NCI-H82 (cell line): ENCODE data around the gene VLDLR.
A peak's percentile ranks its signal among the peaks of the same experiment; 100 is the strongest.

Source experiments
- DNase-seq: peaks from one replicate; lab custom pipeline; 2025; lab: John Stamatoyannopoulos, UW

The VLDLR gene

DNA sequence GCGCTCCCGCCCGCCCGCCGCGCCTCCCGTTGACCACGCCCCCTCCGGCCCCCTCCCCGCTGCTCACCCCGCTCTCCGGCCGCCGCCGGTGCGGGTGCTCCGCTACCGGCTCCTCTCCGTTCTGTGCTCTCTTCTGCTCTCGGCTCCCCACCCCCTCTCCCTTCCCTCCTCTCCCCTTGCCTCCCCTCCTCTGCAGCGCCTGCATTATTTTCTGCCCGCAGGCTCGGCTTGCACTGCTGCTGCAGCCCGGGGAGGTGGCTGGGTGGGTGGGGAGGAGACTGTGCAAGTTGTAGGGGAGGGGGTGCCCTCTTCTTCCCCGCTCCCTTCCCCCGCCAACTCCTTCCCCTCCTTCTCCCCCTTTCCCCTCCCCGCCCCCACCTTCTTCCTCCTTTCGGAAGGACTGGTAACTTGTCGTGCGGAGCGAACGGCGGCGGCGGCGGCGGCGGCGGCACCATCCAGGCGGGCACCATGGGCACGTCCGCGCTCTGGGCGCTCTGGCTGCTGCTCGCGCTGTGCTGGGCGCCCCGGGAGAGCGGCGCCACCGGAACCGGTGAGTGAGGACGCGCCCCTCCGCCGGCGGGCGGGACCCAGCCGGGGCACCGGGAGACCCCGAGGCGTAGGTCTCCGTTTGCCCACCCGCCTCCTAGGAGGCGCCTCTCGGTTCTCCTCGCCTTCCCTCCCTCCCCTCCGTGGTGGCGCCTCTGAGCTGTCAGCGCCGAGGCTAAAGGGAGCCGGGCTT, at the start of gene VLDLR:
VLDLR (plus strand) TSS at position 66 of the 739 bp plus-strand sequence; CDS start at position 469, 403 bp downstream.
- peak; percentile 76 for DNase-seq

DNA sequence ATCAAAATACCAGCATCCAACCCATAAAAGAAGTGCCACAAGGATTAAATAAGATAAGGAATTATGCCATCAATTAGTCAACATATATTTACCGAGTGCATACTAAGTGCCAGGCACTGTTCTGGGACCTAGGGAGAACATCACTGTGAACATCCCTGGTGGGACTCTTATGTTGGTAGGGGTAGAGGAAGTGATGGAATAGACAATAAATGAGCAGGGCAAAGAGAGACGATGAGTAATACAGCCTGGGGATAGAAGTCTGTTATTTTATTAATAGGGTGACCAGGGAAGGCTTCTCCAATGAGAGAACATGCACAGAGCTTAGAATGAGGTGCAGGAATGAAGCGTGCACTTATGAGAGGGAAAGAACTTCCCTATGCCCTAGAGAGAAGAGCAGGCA, 47.4 kb upstream of the VLDLR start:
- no peak for DNase-seq

DNA sequence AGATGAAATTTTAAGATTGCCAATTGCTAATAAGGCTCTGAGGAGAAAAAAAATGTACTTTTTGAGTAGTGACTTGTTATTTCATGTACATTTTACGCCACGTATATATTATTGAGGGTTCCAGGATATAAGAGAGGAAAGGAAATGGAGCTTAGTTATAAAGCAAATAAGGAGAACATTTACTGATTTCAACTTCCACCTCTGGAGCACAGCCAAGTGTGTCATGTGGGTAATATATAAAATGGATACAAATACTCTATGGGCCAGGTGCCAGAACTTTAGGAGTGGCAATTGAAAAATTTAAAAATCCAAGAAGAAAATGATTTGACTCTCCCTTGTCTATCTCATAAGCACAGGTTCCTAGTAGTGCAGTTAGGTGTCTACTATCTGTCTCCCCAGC, 45.0 kb upstream of the VLDLR start:
- DNase-seq, result no peak

DNA sequence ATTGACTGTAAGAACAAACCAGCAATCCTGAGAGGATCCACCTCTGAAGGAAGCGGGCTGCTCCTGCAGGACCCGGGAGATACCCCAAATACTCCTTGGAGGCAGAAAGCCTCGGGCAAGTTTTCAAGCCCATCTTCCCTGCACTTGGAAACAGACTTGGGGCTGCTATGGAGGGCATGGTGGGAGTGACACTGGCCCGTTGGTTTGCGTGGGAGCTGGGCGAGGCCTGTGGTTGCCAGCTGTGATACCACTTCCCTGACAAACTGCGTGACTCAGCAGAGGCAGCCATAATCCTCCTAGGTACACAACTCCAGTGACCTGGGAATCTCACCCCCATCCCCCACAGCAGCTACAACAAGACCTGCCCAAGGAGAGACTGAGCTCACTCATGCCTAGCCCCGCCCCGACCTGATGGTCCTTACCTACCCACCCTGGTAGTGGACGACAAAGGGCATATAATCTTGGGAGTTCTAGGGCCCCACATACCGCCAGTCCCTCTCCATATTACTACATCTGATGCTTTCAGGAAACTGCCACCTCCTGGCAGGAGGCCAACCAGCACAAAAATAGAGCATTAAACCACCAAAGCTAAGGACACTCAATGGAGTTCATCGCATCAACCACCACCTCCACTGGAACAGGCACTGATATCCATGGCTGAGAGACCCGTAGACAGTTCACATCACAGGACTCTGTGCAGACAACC, 38.1 kb upstream of the VLDLR start:
- no peak for DNase-seq

DNA sequence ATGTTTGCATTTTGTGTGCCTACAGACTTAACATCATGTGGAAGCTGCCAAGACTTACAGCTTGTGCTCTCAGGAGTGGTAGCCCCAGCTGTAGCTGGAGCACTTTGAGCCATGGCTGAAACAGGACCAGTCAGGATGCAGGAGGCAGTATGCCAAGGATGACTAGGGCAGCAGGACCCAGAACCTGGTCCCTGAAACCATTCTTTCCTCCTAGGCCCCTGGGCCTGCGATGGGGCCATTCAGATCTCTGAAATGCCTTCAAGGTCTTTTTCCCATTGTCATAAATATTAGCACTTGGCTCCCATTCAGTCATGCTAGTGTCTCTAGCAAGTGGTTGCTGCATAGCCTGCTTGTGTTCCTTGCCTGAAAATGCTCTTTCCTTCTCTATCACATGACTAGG, 29.6 kb upstream of the VLDLR start:
- no peak for DNase-seq

DNA sequence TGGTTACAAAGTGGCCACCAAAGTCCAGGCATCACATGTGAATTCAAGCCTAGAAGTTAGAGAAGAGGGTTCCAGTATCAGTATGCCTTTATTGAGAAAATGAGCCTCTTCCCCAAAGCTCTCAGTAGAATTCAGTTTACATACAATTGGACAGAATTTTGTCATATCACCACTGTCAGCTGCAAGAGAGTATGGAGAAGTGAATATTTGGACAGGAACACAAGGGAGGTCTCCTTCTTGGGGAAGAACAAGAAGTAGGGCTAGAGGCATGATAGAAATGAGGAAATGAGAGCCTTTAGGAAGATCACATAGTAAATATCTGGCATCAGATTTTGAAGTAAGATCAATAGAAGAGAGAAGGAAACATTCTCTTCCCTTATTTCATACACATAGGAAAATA, 27.8 kb upstream of the VLDLR start:
- no peak for DNase-seq

DNA sequence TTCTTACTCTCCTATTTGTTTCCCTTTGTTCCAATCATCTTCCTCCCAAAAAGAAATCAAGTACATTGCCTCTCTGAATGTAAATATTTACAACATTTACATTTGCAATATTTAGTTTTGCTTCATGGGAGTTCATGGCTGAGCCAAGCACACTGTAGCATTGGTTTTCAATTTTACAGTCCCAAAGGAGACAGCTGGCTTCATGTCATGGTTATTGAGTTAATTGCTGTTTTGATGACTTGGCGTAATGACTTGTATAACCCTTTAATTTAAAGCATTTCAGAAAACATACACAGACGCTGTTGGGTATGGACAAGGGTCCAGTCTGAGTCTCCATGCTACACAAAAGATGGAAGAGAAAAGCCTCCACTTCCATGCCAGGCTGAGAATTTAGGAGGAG, 25.6 kb upstream of the VLDLR start:
- DNase-seq, result peak; percentile 32

DNA sequence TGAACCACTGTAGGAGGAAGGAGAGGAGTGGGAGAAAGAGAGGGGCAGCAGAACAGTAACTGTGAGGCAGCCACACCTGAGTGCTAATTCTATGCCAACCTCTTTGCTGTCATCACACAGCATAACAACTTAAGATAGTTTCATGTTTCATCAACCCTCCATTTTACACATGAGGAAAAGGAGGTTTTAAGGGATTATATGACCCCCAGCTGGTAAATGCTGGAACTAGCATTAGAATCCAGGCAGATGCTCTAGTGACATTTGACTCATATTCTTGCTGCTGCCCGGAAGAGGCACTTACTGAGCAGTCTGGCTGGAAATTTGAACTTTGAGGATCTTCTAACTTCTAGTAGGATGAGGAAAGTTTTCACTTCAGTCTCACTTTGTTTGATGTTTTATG, 24.1 kb upstream of the VLDLR start:
- DNase-seq, result peak; percentile 35

DNA sequence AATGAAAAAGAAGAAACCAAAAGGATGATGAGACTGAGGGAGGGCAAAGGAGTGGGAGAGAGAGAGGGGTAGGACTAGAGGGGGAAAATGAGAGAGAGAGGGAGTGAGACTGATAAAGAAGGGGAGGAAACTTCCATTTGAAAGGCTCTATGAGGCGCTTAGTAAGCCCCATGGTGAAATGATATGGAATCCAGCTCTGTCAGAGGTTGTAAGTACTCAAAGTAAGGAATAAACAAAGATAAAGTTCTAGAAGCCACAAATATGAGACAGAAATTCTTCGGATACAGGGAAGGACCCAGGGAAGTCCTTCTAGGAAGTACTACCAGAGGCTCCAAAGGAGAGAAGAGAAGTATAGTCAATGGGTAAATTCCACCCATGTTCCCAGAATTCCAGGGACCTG, 21.7 kb upstream of the VLDLR start:
- no peak for DNase-seq

DNA sequence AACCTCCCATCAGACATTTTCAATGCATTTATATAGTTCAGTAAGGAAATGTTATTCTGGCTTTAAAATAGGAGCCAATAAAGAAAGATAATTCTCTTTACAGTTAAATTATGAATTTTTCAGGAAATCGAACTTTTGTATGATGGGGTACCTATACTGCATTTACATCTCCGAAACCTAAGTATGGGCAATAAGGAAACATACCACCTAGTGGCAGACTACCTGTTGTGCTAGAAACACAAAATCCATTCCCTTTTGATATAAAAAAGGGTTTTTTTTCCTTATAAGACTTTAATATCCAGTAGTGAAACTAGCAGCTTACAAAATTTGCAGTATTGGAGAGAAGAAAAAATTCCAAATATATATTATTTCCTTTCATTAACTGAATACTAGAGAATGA, 21.3 kb upstream of the VLDLR start:
- DNase-seq, result no peak

DNA sequence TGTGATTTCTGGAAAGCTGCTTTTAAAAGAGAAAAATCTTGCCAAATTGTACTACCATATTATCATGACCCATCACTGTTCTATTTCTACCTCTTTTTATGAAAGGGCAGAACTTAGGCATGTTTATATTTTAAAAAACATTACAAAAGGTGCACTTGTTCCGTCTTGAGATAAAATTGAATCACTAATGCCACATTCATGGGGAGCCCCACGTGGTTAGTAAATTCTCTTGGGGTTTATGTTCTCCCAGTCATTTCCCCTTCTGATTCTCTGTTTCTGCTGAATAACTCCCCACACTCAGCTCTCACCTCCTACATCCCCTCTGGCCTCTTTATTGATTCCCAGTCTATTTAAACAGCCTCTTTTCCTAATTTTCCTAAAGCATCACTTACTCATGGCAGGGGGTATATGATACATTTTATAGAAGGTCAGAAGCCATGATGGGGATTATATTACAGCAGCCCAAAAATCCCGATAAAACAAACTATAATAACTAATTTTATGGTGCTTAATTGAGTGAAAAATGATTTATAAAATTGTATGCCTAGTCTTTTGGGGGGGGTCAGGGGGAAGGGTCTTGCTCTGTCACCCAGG, 19.7 kb upstream of the VLDLR start:
- no peak for DNase-seq

DNA sequence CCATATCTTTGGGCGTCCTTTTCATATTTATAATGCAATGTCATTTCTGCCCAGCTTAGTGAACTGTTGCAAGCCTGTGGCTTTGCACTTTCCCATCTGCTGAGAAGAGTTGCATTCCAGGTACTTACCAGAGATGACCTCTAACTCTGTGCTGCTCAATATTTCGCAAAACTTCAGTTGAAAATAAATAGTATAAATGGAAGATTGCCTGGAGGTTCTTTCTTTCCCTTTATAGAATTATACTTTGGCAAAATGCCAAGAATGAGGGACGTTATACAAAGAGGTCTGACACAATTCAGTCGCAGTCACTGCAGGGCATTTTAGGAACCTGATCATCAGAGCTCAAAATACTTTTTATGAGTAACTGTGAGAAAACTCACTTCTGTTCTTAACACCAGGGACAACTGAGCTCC, 18.9 kb upstream of the VLDLR start:
- DNase-seq, result peak; percentile 2

DNA sequence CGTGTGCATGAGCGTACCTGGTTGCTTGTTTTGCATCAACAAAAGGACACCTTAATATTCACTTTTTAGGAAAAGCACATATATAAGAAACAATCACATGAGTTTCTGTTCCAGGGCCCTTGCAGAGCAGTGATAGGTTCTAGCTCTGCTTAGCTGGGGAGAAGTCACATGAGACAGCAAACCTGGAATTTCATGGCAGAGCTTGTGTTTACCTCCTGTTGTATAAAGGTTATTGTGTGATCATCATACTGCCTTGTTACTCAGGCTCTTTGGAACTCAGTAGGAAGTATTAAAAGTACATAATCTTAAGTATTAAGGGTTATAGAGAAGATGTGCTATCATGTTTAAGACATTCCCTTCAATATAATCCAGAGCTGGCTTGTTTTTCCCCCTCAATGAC, 18.0 kb upstream of the VLDLR start:
- DNase-seq, result no peak

DNA sequence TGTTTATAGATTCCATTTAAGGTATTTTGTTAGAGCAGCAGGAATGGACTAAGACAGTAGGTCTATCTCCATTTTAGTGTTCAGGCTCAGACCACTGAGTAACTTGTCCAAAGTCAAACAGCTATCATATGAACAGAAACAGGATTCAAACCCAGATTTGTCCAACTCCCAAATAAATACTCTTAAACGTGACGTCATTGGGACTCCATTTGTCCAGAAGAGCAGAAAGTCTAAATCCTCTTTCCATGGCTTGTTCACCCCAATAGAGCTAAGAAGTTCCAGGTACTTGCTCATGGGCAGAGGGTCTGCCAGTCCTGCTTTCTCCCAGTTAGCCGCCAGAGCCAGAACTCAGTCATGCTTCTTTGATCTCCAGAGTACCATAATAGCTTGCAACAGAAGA, 16.3 kb upstream of the VLDLR start:
- no peak for DNase-seq

DNA sequence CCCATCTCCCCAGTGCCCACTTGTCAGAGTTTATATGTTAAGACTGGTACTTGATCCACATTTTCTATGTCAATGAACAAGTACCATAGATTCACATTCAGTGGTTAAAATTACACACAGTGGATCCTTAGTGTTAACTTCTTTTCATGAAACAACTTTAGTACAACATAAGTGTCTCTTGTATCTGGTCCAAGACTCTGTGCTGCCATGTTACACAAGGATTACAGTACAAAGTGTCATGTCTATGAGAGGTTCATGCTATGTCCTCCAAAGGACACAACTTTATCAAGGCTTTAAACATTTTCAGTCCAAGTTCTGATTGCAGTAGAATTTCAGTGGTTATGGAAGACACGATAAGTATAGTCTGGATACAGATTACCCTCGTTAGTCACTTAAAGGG, 13.3 kb upstream of the VLDLR start:
- no peak for DNase-seq

DNA sequence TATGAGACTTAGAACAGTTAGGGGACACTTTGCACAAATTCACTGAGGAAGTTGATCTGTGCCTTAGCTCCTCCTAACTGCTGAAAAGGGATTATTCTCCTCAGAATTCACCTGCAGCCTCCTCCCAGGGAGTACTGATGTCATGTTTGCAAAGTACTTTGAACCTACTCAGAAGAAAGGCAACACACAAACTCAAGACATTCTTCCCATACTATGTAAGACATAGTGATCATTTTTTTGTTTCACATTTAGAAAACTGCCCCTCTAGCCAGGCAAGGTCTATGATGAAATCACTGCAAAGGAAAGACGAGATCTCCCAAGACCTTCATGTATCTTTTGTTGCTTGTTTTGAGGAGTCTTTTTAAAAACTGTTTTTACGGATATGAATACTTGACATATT, 10.6 kb upstream of the VLDLR start:
- no peak for DNase-seq

DNA sequence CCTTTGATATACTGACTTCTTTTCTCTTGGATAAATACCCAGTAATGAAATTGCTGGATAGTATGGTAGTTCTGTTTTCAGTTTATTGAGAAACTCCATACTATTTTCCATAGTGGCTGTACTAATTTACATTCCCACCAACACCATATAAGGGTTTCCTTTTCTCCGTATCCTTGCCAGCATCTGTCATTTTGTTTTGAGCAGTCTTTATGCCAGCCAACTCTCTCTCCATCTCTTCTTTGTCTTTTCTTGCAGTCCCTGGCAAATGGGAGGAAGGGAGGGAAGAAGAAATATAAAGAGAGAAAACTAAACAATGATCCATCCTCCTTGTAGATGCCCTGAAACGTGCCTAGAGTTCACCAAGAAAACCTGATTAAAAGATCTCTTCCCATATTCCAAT, 9.6 kb upstream of the VLDLR start:
- DNase-seq, result no peak

DNA sequence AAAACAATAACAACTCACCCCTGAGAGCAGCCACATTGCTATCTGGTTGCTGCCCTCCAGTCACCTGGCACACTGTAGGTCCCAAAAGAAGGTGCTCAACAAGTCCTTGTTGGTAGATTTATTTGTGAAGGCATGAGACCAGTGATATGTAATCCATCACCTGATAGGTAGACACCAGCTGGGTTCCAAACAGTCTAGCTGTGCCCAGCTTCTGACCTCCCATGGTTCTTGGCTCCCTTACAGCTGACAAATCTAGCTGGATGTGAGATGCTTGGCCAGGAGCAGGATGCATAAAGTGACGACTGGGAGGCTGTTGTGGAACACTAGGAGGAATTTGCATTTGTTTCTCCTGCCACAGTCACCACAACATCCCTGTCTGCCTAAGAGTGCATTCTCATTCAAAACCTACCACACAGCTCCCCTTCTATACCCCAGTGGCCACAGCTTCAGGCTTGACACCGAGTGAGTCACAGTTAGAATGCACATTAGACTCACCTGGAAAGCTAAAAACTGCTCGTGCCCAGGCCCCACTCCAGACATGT, 7.8 kb upstream of the VLDLR start:
- no peak for DNase-seq

DNA sequence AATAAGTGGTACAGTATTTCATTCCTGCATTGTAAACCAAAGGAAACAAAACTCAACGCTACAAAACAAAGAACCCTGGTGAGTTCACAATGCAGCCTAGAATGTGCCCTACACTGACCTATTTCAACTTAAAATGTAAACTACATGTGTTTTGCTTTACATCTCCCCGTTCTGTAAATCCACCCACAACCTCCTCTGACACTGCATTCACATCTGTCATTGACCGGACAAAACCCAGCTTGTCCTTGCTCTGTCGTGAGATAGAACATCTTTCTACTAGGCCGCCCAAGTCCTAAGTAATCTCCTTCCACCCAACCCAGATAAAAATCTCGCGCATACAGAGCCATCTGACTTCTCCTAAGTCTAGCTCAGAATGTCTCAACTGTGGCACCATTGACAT, 6.1 kb upstream of the VLDLR start:
- DNase-seq, result no peak

DNA sequence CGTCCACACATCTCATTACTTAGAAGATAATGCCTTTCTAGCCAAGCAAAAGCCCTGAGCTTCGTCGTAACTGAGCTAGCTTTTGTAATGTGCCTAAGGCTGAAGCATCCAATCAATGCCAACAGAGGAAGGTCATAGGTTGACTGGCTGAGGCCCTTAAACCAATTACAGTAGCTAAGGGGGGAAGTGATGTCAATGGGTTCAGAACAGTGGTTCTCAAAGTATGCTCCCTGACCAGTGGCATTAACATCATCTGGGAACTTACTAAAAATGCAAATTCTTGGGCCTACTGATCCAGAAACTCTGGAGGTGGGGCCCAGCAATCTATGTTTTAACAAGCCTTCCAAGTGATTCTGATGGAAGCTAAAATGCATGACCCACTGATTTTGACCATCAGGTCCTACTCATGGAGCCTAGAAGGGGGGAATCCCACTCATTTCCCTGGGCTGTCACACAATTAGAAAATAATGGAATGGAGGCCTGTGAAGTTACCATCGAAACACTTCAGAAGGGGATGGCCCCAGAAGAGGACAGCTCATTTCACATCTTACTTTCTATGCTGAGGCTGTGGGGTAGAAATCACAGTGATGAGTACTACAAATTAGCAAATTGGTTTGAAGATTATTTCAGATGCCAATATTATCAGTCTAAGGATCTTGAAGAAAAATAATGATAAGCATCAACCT, 4.8 kb upstream of the VLDLR start:
- no peak for DNase-seq

DNA sequence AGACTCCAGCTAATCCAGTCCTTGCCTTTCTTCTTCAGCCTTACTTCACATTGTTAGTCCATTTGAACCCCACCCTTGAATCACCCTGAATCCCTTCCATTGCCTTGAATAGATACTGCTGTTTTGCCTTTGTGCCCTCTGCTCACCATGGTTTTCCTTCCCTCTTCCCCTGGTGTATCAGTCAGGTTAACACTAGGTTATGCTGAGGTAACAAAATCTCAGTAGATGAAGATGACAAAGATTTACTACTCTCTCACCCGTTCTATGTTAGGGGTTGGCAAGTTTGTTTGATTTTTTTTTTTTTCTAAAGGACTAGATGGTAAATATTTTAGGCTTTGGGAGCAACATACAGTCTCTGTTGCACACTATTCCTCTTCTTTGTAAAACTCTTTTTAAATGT, 3.3 kb upstream of the VLDLR start:
- DNase-seq, result no peak

DNA sequence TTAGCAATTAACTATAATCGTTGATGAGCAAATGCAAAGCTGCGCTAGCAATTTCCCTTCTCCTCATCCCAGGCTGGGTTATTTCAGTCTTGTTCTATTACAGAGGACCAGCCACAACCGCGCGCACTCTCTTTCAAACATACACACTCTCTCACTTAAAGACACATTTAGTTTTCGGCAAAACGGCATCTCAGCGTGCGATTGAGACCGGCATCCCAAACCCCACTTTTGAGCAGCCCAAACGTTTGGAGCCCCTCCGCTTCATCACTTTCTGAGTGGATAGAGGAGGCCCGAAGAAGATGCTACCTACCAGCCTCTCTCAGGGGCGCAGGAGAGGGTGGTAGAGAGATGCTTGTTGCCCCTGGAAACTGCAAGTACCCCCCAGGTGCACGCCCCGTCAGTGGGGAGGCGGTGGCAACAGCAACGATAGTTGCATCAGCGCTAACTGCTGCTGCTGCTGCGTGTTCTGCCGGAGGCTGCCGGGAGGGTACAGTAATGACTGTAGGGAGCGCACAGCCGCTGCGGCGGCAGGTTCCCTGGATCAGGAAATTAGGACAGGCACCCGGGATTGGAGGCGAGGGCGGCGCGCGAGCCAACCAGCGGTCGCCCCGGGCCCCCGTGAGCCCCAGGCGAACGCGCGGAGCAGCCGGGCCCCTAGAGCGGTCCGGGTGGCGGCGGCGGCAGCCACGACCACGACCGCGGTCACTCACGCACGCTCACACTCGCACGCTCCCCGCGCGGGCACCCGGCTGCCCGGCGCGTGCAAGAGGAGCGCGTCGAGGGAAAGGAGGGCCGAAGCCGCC, 467 bp upstream of the VLDLR start:
- DNase-seq, result peak; percentile 90
